ENCODE results near the gene FOXP1.

DNA sequence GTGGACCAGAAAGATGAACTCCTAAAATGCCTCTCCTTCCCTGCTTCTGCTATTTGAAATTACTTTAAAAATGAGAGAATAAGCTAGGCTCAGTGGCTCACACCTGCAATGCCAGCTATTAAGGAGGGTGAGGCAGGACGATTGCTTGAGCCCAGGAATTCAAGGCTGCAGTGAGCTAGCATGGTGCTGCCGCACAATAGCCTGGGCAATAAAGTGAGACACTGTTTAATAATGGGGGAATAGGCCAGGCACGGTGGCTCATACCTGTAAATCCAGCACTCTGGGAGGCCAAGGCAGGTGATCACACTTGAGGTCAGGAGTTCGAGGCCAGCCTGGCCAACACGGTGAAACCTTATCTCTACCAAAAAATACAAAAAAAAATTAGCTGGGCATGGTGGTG, 271.1 kb downstream of the FOXP1 start:
- TF ChIP-seq, protein P1, sequence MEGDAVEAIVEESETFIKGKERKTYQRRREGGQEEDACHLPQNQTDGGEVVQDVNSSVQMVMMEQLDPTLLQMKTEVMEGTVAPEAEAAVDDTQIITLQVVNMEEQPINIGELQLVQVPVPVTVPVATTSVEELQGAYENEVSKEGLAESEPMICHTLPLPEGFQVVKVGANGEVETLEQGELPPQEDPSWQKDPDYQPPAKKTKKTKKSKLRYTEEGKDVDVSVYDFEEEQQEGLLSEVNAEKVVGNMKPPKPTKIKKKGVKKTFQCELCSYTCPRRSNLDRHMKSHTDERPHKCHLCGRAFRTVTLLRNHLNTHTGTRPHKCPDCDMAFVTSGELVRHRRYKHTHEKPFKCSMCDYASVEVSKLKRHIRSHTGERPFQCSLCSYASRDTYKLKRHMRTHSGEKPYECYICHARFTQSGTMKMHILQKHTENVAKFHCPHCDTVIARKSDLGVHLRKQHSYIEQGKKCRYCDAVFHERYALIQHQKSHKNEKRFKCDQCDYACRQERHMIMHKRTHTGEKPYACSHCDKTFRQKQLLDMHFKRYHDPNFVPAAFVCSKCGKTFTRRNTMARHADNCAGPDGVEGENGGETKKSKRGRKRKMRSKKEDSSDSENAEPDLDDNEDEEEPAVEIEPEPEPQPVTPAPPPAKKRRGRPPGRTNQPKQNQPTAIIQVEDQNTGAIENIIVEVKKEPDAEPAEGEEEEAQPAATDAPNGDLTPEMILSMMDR (IDR thresholded peaks at IDR 0.05): no peak
- TF ChIP-seq POLR2AphosphoS5 (IDR thresholded peaks at IDR 0.05): no peak
- no peak for TF ChIP-seq POLR2A (IDR thresholded peaks at IDR 0.05)

All from breast epithelium (tissue), 3 donors.